GM19099 (cell line): ENCODE data around the gene CADM2.

Source experiments
- POLR2A ChIP-seq: IDR thresholded peaks from 3 replicates; pipeline ENCODE4 v1.6.1; 2011; ENCODE audit warnings: low read depth; ENCODE audit not compliant: insufficient read length; ENCODE audit errors: extremely low read depth

The CADM2 gene

DNA sequence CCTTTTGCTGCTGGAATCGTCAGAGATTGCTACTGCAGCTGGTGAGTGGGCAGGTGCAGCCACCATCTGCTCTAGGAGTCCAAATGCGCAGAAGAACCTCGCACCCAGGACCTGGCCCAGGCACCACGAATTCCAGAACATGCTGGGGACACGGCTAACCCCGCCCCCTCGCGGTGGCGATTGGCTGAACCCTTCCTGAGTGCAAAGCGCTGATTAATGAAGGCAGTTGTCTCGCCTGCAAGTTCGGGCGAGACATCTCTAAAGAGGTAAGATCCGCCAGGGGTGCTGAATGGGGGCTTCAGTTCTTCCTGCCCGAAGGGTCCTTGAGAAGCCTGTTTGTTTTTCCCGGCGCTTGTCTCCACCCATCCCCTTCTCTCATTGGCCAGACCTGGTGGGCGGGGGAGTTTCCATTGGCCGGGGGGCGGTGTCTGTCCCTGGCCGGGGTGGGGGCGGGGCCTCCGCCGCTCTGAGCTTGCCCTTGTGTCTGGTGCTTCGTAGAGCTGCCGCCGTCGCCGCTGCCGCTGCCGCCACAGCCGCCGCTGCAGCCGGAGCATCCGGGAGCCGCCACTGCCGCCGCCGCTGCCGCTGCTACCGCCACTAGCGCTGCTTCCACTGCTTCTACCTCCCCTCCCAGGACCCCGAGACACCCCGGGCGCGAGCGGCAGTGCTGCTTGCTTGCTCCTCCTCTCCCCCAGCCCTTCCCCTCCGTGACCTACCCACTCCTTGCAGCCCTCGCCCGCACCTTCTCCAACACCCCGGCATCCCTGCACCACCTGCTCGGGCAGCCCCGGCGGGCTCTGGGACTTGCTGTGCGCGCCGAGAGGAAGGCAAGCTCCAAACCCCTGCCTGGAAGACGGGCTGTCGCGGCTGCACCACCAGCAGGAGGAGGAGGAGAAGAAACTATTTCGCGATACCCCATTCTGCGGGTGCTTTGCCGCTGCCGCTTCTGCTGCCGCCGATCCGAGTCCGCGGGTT is at the start of gene CADM2:
CADM2 (plus strand) TSS at position 495 of the 975 bp plus-strand sequence.
- TF ChIP-seq POLR2A: no peak

- TF ChIP-seq POLR2A: no peak
These were observed 36.1 kb upstream of the CADM2 start for GRCh38 chr3:84922682-84923081.

GRCh38 chr3:84925571-84925970 is 33.2 kb upstream of the CADM2 start:
- TF ChIP-seq POLR2A: no peak

- TF ChIP-seq POLR2A: no peak
These were observed 15.4 kb upstream of the CADM2 start for GRCh38 chr3:84943379-84943778.

DNA sequence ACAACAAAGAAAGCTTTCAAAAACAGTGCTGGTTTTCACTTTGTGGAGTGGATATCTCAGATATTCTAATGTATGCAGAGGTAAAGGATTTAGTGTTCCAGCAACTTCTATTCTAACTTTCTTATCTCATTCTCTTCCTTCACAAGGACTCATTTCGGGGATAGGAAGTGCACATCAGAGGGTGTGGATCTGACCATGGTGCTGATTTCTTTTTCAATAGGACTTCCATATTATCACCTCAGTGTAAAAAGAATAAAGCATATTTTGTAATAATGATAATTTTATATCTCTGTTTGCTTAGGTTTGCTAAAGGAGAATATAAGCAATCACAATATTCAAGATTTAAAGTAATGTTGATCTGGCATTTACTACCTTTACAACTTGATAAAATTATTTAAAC is 12.5 kb upstream of the CADM2 start:
- no peak for TF ChIP-seq POLR2A

DNA sequence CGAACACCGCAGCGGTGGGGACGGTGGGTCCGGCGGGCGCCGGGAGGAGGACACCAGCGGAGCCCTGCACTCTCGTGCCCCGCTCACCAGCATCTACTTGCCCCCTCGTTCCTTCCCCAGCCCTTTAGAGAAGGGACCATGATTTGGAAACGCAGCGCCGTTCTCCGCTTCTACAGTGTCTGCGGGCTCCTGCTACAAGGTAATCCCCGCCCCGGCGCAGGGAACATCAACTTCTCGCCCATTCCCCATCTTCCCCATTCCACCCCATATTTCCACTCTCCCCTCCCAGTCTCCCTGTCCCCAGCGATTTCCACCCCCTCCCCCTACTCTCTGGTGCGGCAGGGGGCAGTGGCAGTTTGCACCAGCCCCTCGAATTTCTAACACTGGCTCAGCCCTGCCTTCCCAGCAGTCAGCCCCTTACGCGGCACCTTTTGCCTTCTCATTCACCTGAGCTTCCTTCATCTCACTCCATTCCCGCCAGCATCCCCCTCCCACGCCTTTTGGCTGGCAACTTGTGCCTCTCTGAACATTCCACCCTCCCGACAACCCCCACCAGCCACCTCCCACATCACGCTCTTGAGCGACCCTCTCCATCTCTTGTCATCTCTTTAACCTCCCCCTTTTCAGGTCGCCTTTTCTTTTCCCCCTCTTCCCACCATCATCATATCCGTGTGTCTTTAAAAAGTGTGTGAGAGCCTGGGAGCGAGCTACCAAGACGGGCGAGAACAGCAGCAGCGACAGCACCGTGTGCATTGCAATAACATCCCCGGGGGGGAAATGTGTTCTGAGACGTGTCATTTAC is 882 bp downstream of the CADM2 start:
- no peak for TF ChIP-seq POLR2A

- no peak for TF ChIP-seq POLR2A
These were observed 1.8 kb downstream of the CADM2 start for GRCh38 chr3:84960581-84960980.

GRCh38 chr3:84961011-84961410 is 2.2 kb downstream of the CADM2 start:
- no peak for TF ChIP-seq POLR2A

GRCh38 chr3:84961521-84962255 is 2.9 kb downstream of the CADM2 start:
- no peak for TF ChIP-seq POLR2A

- TF ChIP-seq POLR2A: no peak
These were observed 3.6 kb downstream of the CADM2 start for GRCh38 chr3:84962415-84962814.

DNA sequence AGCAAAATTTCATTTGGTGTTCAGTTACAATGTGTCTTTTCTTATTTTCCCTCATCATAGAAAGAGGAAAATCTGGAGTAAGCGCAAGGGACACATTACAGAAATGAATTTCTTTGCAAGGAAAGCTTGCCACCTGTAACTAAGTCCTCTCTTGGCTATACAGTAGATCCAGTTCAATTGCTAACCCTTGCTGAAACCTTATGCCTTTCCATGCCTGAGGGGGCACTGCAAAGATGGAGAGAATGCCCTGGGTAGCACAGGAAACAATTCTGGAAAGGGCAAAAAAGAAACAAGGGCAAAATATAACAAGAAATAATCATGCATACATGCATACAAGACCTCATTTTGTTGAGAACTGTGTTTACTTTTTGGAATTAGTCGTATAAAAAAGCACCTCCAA is 4.3 kb downstream of the CADM2 start:
- TF ChIP-seq POLR2A: no peak

DNA sequence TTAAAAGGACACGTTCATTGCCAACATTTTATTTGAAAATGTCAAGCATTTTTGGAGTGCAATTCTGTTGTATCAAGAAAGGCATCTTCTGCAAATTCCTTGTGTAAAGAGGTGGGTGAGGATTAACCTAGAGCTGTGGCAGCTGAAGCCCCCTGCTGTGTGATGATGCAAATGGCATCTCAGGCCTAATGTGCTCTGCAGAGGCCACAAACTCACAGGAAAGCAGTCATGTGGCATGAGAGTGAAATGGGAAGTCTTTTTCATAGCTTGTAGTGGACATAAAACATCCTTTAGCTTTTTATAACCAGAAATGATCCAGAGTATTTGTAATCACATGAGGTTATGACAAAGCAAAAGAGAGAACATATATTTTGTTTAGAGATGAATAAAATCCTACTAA is 6.4 kb downstream of the CADM2 start:
- no peak for TF ChIP-seq POLR2A

GRCh38 chr3:84967767-84968581 is 9.2 kb downstream of the CADM2 start:
- no peak for TF ChIP-seq POLR2A

- no peak for TF ChIP-seq POLR2A
These were observed 10.0 kb downstream of the CADM2 start for GRCh38 chr3:84968701-84969235.
